CD4-positive, CD25-positive, alpha-beta regulatory T cell (primary cell): ENCODE results near the gene JADE2. TPM values are rescaled to one million over a fixed set of nuclear protein-coding genes. Genes with fewer than 3 reads are reported as not detected.
A peak's percentile ranks its signal among the peaks of the same experiment; 100 is the strongest.

Experiments used
- ATAC-seq, 2 donors: fragments of 150-1000 bp; cut with Tn5 transposase; one replicate each; pipeline ENCODE4 v1.10.0; 2021; ENCODE audit warnings: low read depth in 2 of 2, moderate number of reproducible peaks in 2 of 2, moderate library complexity in 1 of 2
- DNase-seq, 3 donors: peaks; one replicate each; pipeline versions ENCODE4 v3.0.0 to v3.0.0-alpha.2; 2012 to 2022; ENCODE audit warnings: mixed read lengths in 1 of 3
- H3K27ac ChIP-seq: one replicate; pipeline ENCODE4 v1.7.0; 2013; ENCODE audit warnings: mild to moderate bottlenecking, low read length; ENCODE audit not compliant: insufficient read depth, poor library complexity, severe bottlenecking
- H3K27me3 ChIP-seq: one replicate; pipeline ENCODE4 v1.7.0; 2013; ENCODE audit warnings: low read length; ENCODE audit not compliant: control insufficient read depth, insufficient read depth
- H3K36me3 ChIP-seq: one replicate; pipeline ENCODE4 v1.7.0; 2013; ENCODE audit warnings: mild to moderate bottlenecking, low read length, moderate library complexity; ENCODE audit not compliant: control insufficient read depth, insufficient read depth
- H3K4me1 ChIP-seq: 2 replicates; pipeline ENCODE4 v1.7.0; 2013; ENCODE audit warnings: mild to moderate bottlenecking, low read length; ENCODE audit not compliant: insufficient read depth, control insufficient read depth, poor library complexity, severe bottlenecking
- H3K4me3 ChIP-seq: one replicate; pipeline ENCODE4 v1.7.0; 2013; ENCODE audit warnings: low read depth, mild to moderate bottlenecking, low read length, moderate library complexity
- H3K9me3 ChIP-seq, 2 experiments: 1 replicate in 1 of 2; 2 replicates in 1 of 2; pipeline ENCODE4 v1.7.0; 2013; ENCODE audit warnings: low read length in 2 of 2, mild to moderate bottlenecking in 1 of 2, moderate library complexity in 1 of 2; ENCODE audit not compliant: control insufficient read depth in 2 of 2
- H3K27ac Mint-ChIP-seq, 3 donors: one replicate each; pipeline ENCODE4 v1.8.0; 2020 to 2022; ENCODE audit warnings: mild to moderate bottlenecking in 3 of 3, mixed read lengths in 3 of 3, moderate library complexity in 2 of 3
- H3K27me3 Mint-ChIP-seq: one replicate; pipeline ENCODE4 v1.8.0; 2022; ENCODE audit warnings: mild to moderate bottlenecking, mixed read lengths
- H3K36me3 Mint-ChIP-seq: one replicate; pipeline ENCODE4 v1.8.0; 2020; ENCODE audit warnings: mixed read lengths
- H3K4me1 Mint-ChIP-seq, 4 donors: one replicate each; pipeline ENCODE4 v1.8.0; 2020 to 2022; ENCODE audit warnings: mixed read lengths in 4 of 4, mild to moderate bottlenecking in 1 of 4
- H3K4me3 Mint-ChIP-seq, 4 donors: one replicate each; pipeline ENCODE4 v1.8.0; 2020 to 2022; ENCODE audit warnings: mild to moderate bottlenecking in 4 of 4, mixed read lengths in 4 of 4, moderate library complexity in 3 of 4
- H3K9me3 Mint-ChIP-seq, 7 donors: one replicate each; pipeline ENCODE4 v1.8.0; 2020 to 2022; ENCODE audit warnings: mixed read lengths in 7 of 7, mild to moderate bottlenecking in 3 of 7, moderate library complexity in 2 of 7
- polyA plus RNA-seq, 4 donors: library from polyadenylated mRNA; unstranded; fragments of 300-500 nt; fragmentation: Illumina TruSeq; gene quantifications; one replicate each; pipeline ENCODE4 v1.2.3, GENCODE V29; 2021
- total RNA-seq: library from RNA; stranded (reverse); gene quantifications from one replicate; pipeline ENCODE4 v1.2.3, GENCODE V29; 2022

The JADE2 gene
- total and polyA plus RNA-seq, 5 donors from 2014 or later: 19.2 to 162 (median 25.9) TPM

GRCh38 chr5:134570886-134571285, 45.4 kb downstream of the JADE2 start:
- H3K4me3 Mint-ChIP-seq: no peak overlapping the region
- no peaks in the 10 kb centered on the region for H3K9me3 Mint-ChIP-seq
- no peaks in the 10 kb centered on the region for H3K27me3 ChIP-seq
- no peak overlapping the region for H3K27ac ChIP-seq
- no peaks in the 10 kb centered on the region for H3K4me1 ChIP-seq
- no peak for DNase-seq
- peak overlapping the region in 1 of 3 donors; percentile 60 for H3K27ac Mint-ChIP-seq
- no peak overlapping the region for H3K4me3 ChIP-seq
- no peak for ATAC-seq
- H3K9me3 ChIP-seq: no peaks in the 10 kb centered on the region
- H3K27me3 Mint-ChIP-seq: no peaks in the 10 kb centered on the region
- H3K36me3 Mint-ChIP-seq: peaks cover 45% of the 10 kb centered on the region
- peaks cover 0 to 30% (median 8%) of the 10 kb centered on the region in 4 donors for H3K4me1 Mint-ChIP-seq
- peaks cover 97% of the 10 kb centered on the region for H3K36me3 ChIP-seq

GRCh38 chr5:134571693-134572405, 46.4 kb downstream of the JADE2 start:
- Mint-ChIP-seq H3K36me3 (peaks cover 41% of the 10 kb centered on the region), H3K4me3 (no peak overlapping the region), H3K4me1 (peaks cover 0 to 31% (median 8%) of the 10 kb centered on the region in 4 donors), H3K27me3 (no peaks in the 10 kb centered on the region), H3K9me3 (no peaks in the 10 kb centered on the region), H3K27ac (peak overlapping the region in 2 of 3 donors; percentile 15 to 60)
- Histone ChIP-seq H3K9me3 (no peaks in the 10 kb centered on the region), H3K4me1 (no peaks in the 10 kb centered on the region), H3K27ac (no peak overlapping the region), H3K4me3 (no peak overlapping the region), H3K36me3 (peaks cover 96% of the 10 kb centered on the region), H3K27me3 (no peaks in the 10 kb centered on the region)
- ATAC-seq (no peak), DNase-seq (no peak)

GRCh38 chr5:134572811-134573210, 47.3 kb downstream of the JADE2 start:
- Mint-ChIP-seq H3K4me3 (no peak overlapping the region), H3K9me3 (no peaks in the 10 kb centered on the region), H3K4me1 (peaks cover 3 to 36% (median 10%) of the 10 kb centered on the region in 4 donors), H3K36me3 (peaks cover 39% of the 10 kb centered on the region), H3K27me3 (no peaks in the 10 kb centered on the region), H3K27ac (no peak overlapping the region)
- DNase-seq (no peak), ATAC-seq (no peak)
- H3K27me3 ChIP-seq: no peaks in the 10 kb centered on the region
- H3K36me3 ChIP-seq: peaks cover 95% of the 10 kb centered on the region
- no peaks in the 10 kb centered on the region for H3K4me1 ChIP-seq
- no peak overlapping the region for H3K4me3 ChIP-seq
- H3K27ac ChIP-seq: no peak overlapping the region
- H3K9me3 ChIP-seq: no peaks in the 10 kb centered on the region

GRCh38 chr5:134574521-134574920, 49.1 kb downstream of the JADE2 start:
- H3K27ac Mint-ChIP-seq: peak overlapping the region in 2 of 3 donors; percentile 58 to 66
- Histone ChIP-seq H3K9me3 (no peaks in the 10 kb centered on the region), H3K4me1 (no peaks in the 10 kb centered on the region), H3K36me3 (peaks cover 95% of the 10 kb centered on the region), H3K27me3 (no peaks in the 10 kb centered on the region), H3K27ac (no peak overlapping the region), H3K4me3 (no peak overlapping the region)
- H3K9me3 Mint-ChIP-seq: no peaks in the 10 kb centered on the region
- H3K4me3 Mint-ChIP-seq: no peak overlapping the region
- H3K4me1 Mint-ChIP-seq: peaks cover 6 to 34% (median 11%) of the 10 kb centered on the region in 4 donors
- peaks cover 41% of the 10 kb centered on the region for H3K36me3 Mint-ChIP-seq
- no peak for ATAC-seq
- H3K27me3 Mint-ChIP-seq: no peaks in the 10 kb centered on the region
- DNase-seq: no peak

GRCh38 chr5:134575316-134575715, 49.8 kb downstream of the JADE2 start:
- no peaks in the 10 kb centered on the region for H3K27me3 Mint-ChIP-seq
- H3K4me3 ChIP-seq: no peak overlapping the region
- peak overlapping the region in 1 of 3 donors; percentile 58 for H3K27ac Mint-ChIP-seq
- H3K9me3 Mint-ChIP-seq: no peaks in the 10 kb centered on the region
- H3K4me1 ChIP-seq: no peaks in the 10 kb centered on the region
- peaks cover 94% of the 10 kb centered on the region for H3K36me3 ChIP-seq
- peaks cover 2 to 28% (median 7%) of the 10 kb centered on the region in 4 donors for H3K4me1 Mint-ChIP-seq
- ATAC-seq (no peak), DNase-seq (no peak)
- no peak overlapping the region for H3K27ac ChIP-seq
- H3K36me3 Mint-ChIP-seq: peaks cover 35% of the 10 kb centered on the region
- no peaks in the 10 kb centered on the region for H3K27me3 ChIP-seq
- H3K4me3 Mint-ChIP-seq: peak overlapping the region in 1 of 4 donors; percentile 29
- no peaks in the 10 kb centered on the region for H3K9me3 ChIP-seq

- Mint-ChIP-seq H3K4me3 (peak overlapping the region in 1 of 4 donors; percentile 48), H3K27me3 (no peaks in the 10 kb centered on the region), H3K27ac (peak overlapping the region in 2 of 3 donors; percentile 20 to 62), H3K4me1 (peaks cover 2 to 26% (median 6%) of the 10 kb centered on the region in 4 donors), H3K9me3 (no peaks in the 10 kb centered on the region), H3K36me3 (peaks cover 37% of the 10 kb centered on the region)
- no peak overlapping the region for H3K27ac ChIP-seq
- no peaks in the 10 kb centered on the region for H3K27me3 ChIP-seq
- H3K4me1 ChIP-seq: no peaks in the 10 kb centered on the region
- no peak overlapping the region for H3K4me3 ChIP-seq
- no peak for ATAC-seq
- peaks cover 96% of the 10 kb centered on the region for H3K36me3 ChIP-seq
- no peaks in the 10 kb centered on the region for H3K9me3 ChIP-seq
- no peak for DNase-seq
These were observed 51.0 kb downstream of the JADE2 start for GRCh38 chr5:134576386-134577021.

- Histone ChIP-seq H3K27ac (no peak overlapping the region), H3K36me3 (peaks cover 93% of the 10 kb centered on the region), H3K27me3 (no peaks in the 10 kb centered on the region), H3K4me3 (no peak overlapping the region), H3K4me1 (no peaks in the 10 kb centered on the region), H3K9me3 (no peaks in the 10 kb centered on the region)
- H3K9me3 Mint-ChIP-seq: no peaks in the 10 kb centered on the region
- ATAC-seq (peak in 1 of 2 donors; percentile 5), DNase-seq (no peak)
- H3K27ac Mint-ChIP-seq: peak overlapping the region in 2 of 3 donors; percentile 27 to 44
- no peak overlapping the region for H3K4me3 Mint-ChIP-seq
- peaks cover 32% of the 10 kb centered on the region for H3K36me3 Mint-ChIP-seq
- H3K4me1 Mint-ChIP-seq: peaks cover 2 to 27% (median 6%) of the 10 kb centered on the region in 4 donors
- H3K27me3 Mint-ChIP-seq: no peaks in the 10 kb centered on the region
These were observed 51.7 kb downstream of the JADE2 start for GRCh38 chr5:134577022-134577795.
